ENCODE measurements around the gene DDR2.

DDR2 gene

GRCh38 chr1:162699366-162699765 is 67.1 kb downstream of the DDR2 start:
- no peak for DNase-seq

GRCh38 chr1:162700131-162700530 is 67.9 kb downstream of the DDR2 start:
- DNase-seq = no peak

- DNase-seq = no peak
These were observed 69.0 kb downstream of the DDR2 start for GRCh38 chr1:162701286-162701685.

- DNase-seq = no peak
These were observed 70.4 kb downstream of the DDR2 start for GRCh38 chr1:162702628-162703027.

- no peak for DNase-seq
These were observed 71.4 kb downstream of the DDR2 start for GRCh38 chr1:162703708-162704107.

- no peak for DNase-seq
These were observed 72.6 kb downstream of the DDR2 start for GRCh38 chr1:162704673-162705424.

GRCh38 chr1:162706003-162706402 is 73.7 kb downstream of the DDR2 start:
- no peak for DNase-seq

GRCh38 chr1:162706606-162707005 is 74.3 kb downstream of the DDR2 start:
- no peak for DNase-seq

- DNase-seq = no peak
These were observed 76.0 kb downstream of the DDR2 start for GRCh38 chr1:162708286-162708685.

- DNase-seq = no peak
These were observed 77.0 kb downstream of the DDR2 start for GRCh38 chr1:162709132-162709860.

- DNase-seq = no peak
These were observed 77.6 kb downstream of the DDR2 start for GRCh38 chr1:162709870-162710269.

- no peak for DNase-seq
These were observed 78.1 kb downstream of the DDR2 start for GRCh38 chr1:162710345-162710744.

GRCh38 chr1:162710780-162711465 is 78.7 kb downstream of the DDR2 start:
- no peak for DNase-seq

GRCh38 chr1:162712317-162713029 is 80.2 kb downstream of the DDR2 start:
- no peak for DNase-seq

GRCh38 chr1:162716123-162716522 is 83.9 kb downstream of the DDR2 start:
- no peak for DNase-seq

- DNase-seq = no peak
These were observed 84.3 kb downstream of the DDR2 start for GRCh38 chr1:162716552-162716951.

GRCh38 chr1:162717548-162718184 is 85.4 kb downstream of the DDR2 start:
- no peak for DNase-seq

GRCh38 chr1:162719678-162720077 is 87.4 kb downstream of the DDR2 start:
- no peak for DNase-seq

- no peak for DNase-seq
These were observed 88.7 kb downstream of the DDR2 start for GRCh38 chr1:162720996-162721395.

- DNase-seq = no peak
These were observed 89.2 kb downstream of the DDR2 start for GRCh38 chr1:162721471-162721870.

GRCh38 chr1:162722036-162722435 is 89.8 kb downstream of the DDR2 start:
- no peak for DNase-seq

- no peak for DNase-seq
These were observed 92.4 kb downstream of the DDR2 start for GRCh38 chr1:162724583-162725120.

Data from T-helper 9 cell (primary cell).